GM12878 (cell line): ENCODE data around the gene C11orf16. TPM values are rescaled to one million over a fixed set of nuclear protein-coding genes. Genes with fewer than 3 reads are reported as not detected.

Source experiments
- ELK1 ChIP-seq: IDR thresholded peaks from 2 replicates; pipeline ENCODE4 v1.6.1; 2012; ENCODE audit warnings: low read depth, low read length, improper control_type of control experiment
- EZH2 ChIP-seq: IDR thresholded peaks from 2 replicates; pipeline ENCODE4 v1.6.1; 2012; ENCODE audit warnings: low read depth, mild to moderate bottlenecking, control low read depth, inconsistent platforms, low read length, borderline replicate concordance; ENCODE audit not compliant: control insufficient read depth
- IKZF1 ChIP-seq: fragments of 450-650 bp; conservative IDR thresholded peaks from 2 replicates; pipeline ENCODE4 v1.6.1; 2017; ENCODE audit warnings: antibody characterized with exemption, mild to moderate bottlenecking
- PAX5 ChIP-seq: IDR thresholded peaks from 2 replicates; pipeline ENCODE4 v1.6.1; 2011; ENCODE audit warnings: low read depth, low read length, borderline replicate concordance
- ZNF592 ChIP-seq: fragments of 450-650 bp; IDR thresholded peaks from 2 replicates; pipeline ENCODE4 v1.6.1; 2017; ENCODE audit warnings: mild to moderate bottlenecking, moderate library complexity
- polyA plus RNA-seq, 11 experiments: library from polyadenylated mRNA; depleted of rRNA in 4 of 11; unstranded in 6 of 11; stranded (reverse) in 5 of 11; fragments of >200 nt; fragmentation: Nextera tagmentation in 4 of 11; fragmentation: Illumina TruSeq in 1 of 11; extraction: Ambion mirVana in 4 of 11; extraction: Trizol in 1 of 11; gene quantifications; 1 replicate in 1 of 11; 2 replicates in 10 of 11; pipeline versions ENCODE4 v1.2.1 to v1.2.3, GENCODE V29; 2011 to 2016; ENCODE audit warnings: inconsistent platforms in 2 of 11, missing spikeins in 2 of 11, low read depth in 1 of 11
- total RNA-seq, 4 experiments: library from RNA; depleted of rRNA in 3 of 4; stranded (reverse); fragments of >200 nt in 3 of 4; fragmentation: Illumina TruSeq in 1 of 4; extraction: Trizol in 1 of 4; gene quantifications; 2 replicates each; pipeline versions ENCODE4 v1.2.1 to v1.2.3, GENCODE V29; 2013 to 2021
- TF ChIP-seq, protein P1 (sequence below): fragments of 450-650 bp; IDR thresholded peaks from 2 replicates; pipeline ENCODE4 v1.6.1; 2018; ENCODE audit warnings: mild to moderate bottlenecking, low read depth, moderate library complexity; ENCODE audit not compliant: partially characterized antibody

Gene C11orf16
- total and polyA plus RNA-seq, 10 of the 15 experiments (the other 5 are each of a cell fraction or from before 2014, with no cell fraction given) = 0.05 to 0.39 (median 0.32) TPM; not detected in 7

- TF ChIP-seq ELK1 (no peak), ZNF592 (no peak), IKZF1 (no peak), PAX5 (no peak), EZH2 (no peak)
- TF ChIP-seq, protein P1, sequence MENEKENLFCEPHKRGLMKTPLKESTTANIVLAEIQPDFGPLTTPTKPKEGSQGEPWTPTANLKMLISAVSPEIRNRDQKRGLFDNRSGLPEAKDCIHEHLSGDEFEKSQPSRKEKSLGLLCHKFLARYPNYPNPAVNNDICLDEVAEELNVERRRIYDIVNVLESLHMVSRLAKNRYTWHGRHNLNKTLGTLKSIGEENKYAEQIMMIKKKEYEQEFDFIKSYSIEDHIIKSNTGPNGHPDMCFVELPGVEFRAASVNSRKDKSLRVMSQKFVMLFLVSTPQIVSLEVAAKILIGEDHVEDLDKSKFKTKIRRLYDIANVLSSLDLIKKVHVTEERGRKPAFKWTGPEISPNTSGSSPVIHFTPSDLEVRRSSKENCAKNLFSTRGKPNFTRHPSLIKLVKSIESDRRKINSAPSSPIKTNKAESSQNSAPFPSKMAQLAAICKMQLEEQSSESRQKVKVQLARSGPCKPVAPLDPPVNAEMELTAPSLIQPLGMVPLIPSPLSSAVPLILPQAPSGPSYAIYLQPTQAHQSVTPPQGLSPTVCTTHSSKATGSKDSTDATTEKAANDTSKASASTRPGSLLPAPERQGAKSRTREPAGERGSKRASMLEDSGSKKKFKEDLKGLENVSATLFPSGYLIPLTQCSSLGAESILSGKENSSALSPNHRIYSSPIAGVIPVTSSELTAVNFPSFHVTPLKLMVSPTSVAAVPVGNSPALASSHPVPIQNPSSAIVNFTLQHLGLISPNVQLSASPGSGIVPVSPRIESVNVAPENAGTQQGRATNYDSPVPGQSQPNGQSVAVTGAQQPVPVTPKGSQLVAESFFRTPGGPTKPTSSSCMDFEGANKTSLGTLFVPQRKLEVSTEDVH = no peak
These were observed 38.6 kb upstream of the C11orf16 start (continued) for GRCh38 chr11:8971196-8971923.
